SK-N-MC (cell line): Measurements from ENCODE around the gene GP1BB.

Source experiments
- DNase-seq: peaks from one replicate; pipeline ENCODE4 v3.0.0-alpha.2; 2011; ENCODE audit warnings: low read depth, low spot score
- H3K27ac ChIP-seq: fragments of 200-600 bp; sonication (generic); 2 replicates; pipeline ENCODE4 v1.5.1; 2016; ENCODE audit warnings: mixed run types
- H3K36me3 ChIP-seq: fragments of 200-600 bp; sonication (generic); 2 replicates; pipeline ENCODE4 v1.6.1; 2017; ENCODE audit warnings: antibody characterized with exemption, low read length, mixed read lengths; ENCODE audit not compliant: insufficient read depth
- H3K4me3 ChIP-seq: fragments of 200-600 bp; sonication (generic); 2 replicates; pipeline ENCODE4 v1.5.1; 2016
- H3K9ac ChIP-seq: fragments of 200-600 bp; sonication (generic); 2 replicates; pipeline ENCODE4 v1.8.0; 2017; ENCODE audit warnings: mixed run types, mixed read lengths; ENCODE audit not compliant: insufficient read length
- H3K9me3 ChIP-seq: fragments of 200-600 bp; sonication (generic); 2 replicates; pipeline ENCODE4 v1.6.1; 2017; ENCODE audit warnings: low read depth, mild to moderate bottlenecking, antibody characterized with exemption, low read length, moderate library complexity, mixed read lengths
- EZH2 ChIP-seq: fragments of 200-600 bp; sonication (generic); IDR thresholded peaks from one replicate; pipeline ENCODE4 v1.6.1; 2017; ENCODE audit warnings: antibody characterized with exemption
- FOXP2 ChIP-seq: optimal IDR thresholded peaks from 2 replicates; pipeline ENCODE3; 2011; ENCODE audit warnings: mild to moderate bottlenecking, moderate library complexity; ENCODE audit not compliant: insufficient read depth; ENCODE audit errors: extremely low read length, control extremely low read depth
- POLR2AphosphoS5 ChIP-seq: IDR thresholded peaks from 2 replicates; pipeline ENCODE4 v1.6.1; 2012; ENCODE audit warnings: mild to moderate bottlenecking, low read depth, low read length, borderline replicate concordance

GP1BB gene

DNA sequence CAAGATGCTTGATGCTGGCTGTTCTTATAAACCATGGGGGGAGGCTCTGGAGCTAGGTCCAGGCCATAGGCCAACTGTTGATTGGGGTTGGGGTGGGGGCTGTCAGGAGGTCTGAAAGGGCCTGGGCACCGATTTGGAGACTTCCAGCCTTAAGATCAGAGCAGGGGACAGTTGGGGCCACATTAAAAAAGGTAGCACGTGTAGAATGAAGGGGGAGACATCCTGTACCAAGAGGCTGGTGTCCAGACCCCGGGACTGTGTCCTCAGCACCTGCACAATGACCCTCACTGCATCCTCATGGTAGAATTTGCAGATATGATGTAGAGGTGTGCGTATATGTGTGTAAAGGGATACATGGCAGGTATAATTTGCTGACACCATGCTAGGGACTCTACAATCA, 24.8 kb downstream of the GP1BB start:
- Histone ChIP-seq H3K9me3 (no peaks in the 10 kb centered on the region), H3K27ac (no peak overlapping the region), H3K36me3 (no peaks in the 10 kb centered on the region), H3K4me3 (no peak overlapping the region), H3K9ac (no peak overlapping the region)
- no peak for TF ChIP-seq EZH2
- no peak for DNase-seq

DNA sequence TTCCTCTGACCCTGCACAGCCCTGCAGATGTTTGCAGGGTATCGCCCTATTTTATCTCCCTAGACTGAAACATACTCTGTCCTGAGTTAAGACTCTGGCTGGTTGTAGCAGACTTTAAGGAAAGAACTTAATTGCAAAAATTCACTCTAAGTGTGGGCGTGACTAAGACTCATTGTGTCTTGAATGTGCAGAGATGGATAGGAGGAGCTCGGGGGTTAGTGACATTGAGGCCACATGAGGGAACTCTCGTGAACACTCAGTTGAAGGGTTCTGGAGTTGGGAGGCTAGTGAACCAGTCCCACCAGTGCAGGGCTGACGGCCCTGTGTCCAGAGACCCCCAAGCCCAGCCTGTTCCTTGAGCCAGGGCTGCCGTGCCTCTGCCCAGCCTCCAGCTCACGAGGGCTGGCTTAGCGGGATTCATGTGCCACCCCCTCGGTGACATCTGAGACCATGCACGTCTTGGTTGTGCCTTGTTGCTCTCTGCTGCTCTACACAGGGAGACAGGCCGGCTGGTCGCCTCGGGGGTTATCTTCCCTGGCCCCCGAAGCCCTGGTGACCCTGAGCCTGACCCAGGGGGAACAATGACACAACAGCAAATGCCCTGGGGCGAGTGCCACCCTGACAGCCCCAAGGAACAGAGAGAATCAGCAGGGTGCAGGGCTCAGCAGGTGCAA, 25.8 kb downstream of the GP1BB start:
- no peak for TF ChIP-seq EZH2
- TF ChIP-seq POLR2AphosphoS5 = no peak
- no peak for TF ChIP-seq FOXP2
- Histone ChIP-seq H3K9ac (no peak overlapping the region), H3K36me3 (no peaks in the 10 kb centered on the region), H3K4me3 (no peak overlapping the region), H3K9me3 (no peaks in the 10 kb centered on the region), H3K27ac (no peak overlapping the region)
- no peak for DNase-seq

DNA sequence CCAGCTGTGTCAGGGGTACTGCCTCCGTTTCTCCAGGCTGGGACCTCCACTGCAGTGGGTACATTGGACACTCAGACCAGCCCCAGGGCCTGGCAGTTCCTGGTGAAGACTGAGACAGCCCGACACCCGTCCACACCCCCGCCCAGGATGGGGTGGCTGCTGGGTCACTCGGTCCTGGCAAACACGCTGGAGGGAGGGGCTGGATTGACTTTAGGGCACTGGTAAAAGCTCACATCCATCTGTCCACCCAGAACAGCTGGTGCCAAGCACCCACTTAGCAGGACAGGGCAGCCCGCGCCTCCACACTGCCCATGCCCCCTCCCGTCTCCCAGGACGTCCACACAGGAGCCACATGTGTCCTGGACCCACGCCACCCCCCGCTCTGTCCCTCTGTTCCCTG, 26.5 kb downstream of the GP1BB start:
- Histone ChIP-seq H3K36me3 (no peaks in the 10 kb centered on the region), H3K9me3 (no peaks in the 10 kb centered on the region), H3K9ac (no peak overlapping the region), H3K4me3 (no peak overlapping the region), H3K27ac (no peak overlapping the region)
- no peak for TF ChIP-seq FOXP2
- no peak for TF ChIP-seq EZH2
- TF ChIP-seq POLR2AphosphoS5 = no peak
- DNase-seq = no peak

DNA sequence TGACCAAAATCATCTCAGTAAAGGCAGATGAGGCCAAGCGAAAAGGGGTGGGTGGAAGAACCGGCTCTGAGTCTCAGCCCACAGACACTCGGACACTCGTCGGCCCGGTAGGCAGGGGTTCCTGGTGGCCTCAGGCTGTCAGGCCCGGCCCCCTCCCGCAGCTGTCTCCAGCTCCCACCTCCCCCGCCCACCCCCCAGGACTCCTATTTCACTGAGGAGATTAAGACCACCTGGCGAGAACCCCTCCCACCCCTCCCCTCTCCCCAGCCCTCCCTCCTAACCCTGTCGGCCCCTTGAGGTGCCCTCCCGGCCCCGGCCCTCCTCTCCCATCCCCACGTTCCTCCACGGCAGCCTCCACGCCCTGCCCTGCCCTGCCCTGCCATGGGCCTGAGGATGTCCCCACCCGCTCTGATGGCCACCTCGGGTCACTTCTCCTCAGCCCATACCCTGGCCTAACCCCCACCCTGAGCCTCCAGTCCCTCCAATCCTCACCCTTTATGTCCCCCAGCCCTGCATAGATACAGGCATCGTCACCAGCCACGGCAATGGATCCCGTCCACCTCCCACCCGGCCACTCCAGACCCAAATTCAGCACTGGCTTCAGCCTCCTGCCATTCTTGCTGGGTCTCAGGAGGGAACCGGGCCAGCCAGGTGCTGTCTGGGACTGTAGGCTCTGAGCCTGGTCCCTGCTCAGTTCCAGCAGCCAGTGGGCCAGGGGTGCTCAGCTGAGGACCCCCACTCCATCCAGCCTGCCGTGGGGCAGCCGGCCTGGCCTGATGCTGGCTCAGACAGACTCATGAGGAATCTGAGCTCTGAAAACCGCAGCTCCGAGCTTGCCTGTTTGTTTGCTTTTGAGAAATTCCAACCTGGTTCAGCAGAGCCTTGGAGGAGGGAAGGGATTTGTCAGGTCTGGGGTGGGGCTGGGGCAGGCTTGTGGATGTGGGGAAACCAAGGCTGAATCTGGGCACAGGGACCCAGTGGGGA, 27.5 kb downstream of the GP1BB start:
- Histone ChIP-seq H3K9ac (no peak overlapping the region), H3K4me3 (no peak overlapping the region), H3K9me3 (no peaks in the 10 kb centered on the region), H3K36me3 (no peaks in the 10 kb centered on the region), H3K27ac (no peak overlapping the region)
- DNase-seq = no peak
- TF ChIP-seq FOXP2 = no peak
- no peak for TF ChIP-seq EZH2
- TF ChIP-seq POLR2AphosphoS5 = no peak

DNA sequence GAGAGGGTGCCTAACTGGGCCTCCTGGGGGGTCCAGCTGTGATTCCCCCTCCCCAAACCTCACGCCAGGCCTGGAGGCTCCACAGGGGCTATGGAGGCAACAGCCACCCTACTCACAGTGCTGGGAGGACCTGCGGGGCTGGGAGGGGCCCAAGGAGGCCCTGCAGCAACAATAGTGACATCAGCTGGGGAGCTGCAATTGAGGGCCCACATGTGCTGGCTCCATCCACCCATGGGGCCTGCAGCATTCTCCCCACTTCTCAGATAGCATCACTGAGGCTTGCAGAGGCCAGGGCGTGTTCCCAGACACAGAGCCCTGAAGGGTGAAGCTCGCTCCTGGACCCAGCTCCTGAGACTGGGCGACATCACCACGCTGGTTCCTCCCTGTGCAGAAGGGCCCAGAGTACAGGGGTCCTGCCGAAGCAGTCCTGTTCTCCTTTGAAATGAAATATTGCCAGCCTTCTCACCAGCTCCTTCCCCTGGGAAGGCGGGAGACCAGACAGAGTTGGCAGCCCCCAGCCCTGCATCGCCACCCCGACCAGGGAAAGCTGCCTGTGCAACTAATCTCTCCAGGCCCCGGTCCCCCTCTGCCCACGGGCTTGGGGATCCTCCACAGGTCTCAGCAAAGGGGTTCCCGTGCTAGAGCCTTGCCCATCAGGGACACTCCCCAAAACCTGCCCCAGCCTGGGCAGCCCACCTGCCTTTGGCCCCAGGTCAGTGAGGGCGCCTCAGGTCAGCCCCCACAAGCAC, 28.3 kb downstream of the GP1BB start:
- no peak overlapping the region for H3K9ac ChIP-seq
- H3K27ac ChIP-seq = no peak overlapping the region
- H3K4me3 ChIP-seq = no peak overlapping the region
- TF ChIP-seq EZH2 = no peak
- no peak for TF ChIP-seq FOXP2
- no peak for TF ChIP-seq POLR2AphosphoS5
- no peaks in the 10 kb centered on the region for H3K36me3 ChIP-seq
- DNase-seq = no peak
- H3K9me3 ChIP-seq = no peaks in the 10 kb centered on the region

DNA sequence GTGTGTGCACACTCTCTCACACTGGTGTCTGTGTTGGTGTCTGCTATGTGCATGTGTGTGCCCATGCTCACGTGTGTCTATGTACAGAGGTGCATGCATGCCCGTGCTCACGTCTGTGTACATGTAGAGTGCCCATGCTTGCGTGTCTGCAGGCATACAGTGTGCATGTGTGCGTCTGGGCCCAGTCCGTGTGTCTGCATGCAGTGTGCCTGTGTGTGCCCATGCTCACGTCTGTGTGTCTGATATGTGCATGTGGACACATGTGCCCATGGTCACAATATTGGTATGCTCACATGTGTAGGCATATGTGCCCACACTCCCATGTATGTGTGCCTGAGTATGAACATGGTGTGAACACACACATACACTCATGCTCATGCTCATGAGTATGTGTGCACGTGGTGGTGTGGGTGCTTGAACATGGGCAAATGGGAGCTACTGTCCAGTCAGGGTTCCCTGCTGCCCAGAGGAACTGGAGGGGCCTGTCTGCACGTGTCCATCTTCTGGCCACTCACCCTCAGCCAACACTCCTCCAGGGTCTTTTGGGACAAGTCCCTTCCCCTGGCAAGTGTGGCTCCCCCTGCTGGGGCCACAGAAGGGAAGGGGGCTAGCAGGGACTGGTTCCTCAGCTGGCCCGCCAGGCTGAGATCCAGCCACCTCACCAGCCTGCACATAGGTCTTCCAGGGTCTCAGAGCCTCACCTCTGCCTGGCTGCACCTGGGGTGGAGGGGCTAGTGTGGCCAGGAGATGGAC, 29.9 kb downstream of the GP1BB start:
- no peak overlapping the region for H3K4me3 ChIP-seq
- H3K36me3 ChIP-seq = no peaks in the 10 kb centered on the region
- H3K27ac ChIP-seq = no peak overlapping the region
- no peaks in the 10 kb centered on the region for H3K9me3 ChIP-seq
- DNase-seq = no peak
- TF ChIP-seq EZH2 (no peak), FOXP2 (no peak), POLR2AphosphoS5 (no peak)
- no peak overlapping the region for H3K9ac ChIP-seq

DNA sequence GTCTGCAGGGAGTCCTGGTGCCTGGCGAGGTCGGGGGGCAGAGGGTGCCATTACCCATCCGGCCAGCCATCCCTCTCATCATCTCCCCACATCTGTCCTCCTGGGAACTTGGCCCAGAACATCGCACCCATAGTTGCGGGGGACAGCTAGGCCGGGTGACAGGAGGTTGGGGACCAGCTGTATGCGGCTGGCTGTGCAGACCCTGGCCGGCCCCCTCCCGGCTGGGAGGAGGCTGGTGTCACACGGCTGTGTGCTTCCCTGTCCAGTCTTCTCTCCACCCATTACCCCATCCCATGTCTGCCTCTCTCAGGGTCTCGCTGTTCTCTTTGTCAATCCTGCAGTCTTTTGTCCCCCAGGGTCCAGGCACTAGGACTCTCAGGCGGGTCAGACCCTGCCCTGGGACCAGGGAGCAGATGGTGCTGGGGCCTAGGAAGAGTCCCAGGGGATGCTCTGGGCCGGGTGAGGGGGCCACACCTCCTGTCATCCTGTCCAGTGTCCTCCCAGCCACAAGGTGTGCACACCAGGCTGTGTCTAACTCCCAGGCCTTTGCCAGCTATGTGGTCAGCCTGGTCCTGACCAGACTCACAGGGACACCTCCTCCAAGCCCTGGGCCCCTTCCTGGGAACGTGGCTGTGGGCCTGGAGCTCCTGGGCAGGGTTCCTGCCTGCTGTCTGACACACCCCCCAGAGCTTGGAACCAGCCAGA, 30.8 kb downstream of the GP1BB start:
- H3K4me3 ChIP-seq = no peak overlapping the region
- no peak overlapping the region for H3K9ac ChIP-seq
- no peak overlapping the region for H3K27ac ChIP-seq
- H3K36me3 ChIP-seq = no peaks in the 10 kb centered on the region
- no peak for TF ChIP-seq FOXP2
- no peak for TF ChIP-seq POLR2AphosphoS5
- no peak for TF ChIP-seq EZH2
- no peak for DNase-seq
- no peaks in the 10 kb centered on the region for H3K9me3 ChIP-seq
